ENCODE measurements around the gene OR5K4.

OR5K4 gene

DNA sequence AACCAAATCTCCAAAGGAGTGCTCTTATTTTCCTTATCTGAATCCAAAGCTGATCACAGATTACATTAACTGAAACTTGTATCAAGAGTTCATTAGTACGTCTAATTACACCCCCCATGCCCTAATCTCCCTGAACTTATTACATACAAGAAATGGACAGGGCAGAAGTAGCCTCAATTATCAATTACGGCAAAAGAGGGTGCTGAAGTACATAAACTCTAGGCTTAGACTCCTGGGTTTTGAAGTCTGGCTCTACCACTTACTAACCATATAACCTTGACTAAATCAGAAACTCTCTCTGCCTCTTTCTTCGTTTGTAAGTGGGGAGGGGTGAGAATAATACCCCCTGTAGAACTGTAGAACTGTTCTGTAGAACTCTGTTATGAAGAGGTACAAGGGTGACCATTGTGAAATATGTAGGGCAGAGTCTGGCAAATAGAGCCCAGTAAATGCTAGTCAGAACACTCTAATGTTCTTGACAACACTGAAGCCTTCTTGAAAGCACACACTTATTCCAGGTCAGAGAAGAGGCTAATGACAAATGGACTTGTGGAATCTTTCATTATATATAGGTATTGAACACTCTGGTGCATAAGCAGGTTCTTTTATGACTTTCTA is 19.6 kb upstream of the OR5K4 start:
- H3K27ac ChIP-seq (ENCODE audit: low read depth, low read length), result no peak overlapping the region
- H3K9ac ChIP-seq (ENCODE audit: low read length), result no peak overlapping the region
- no peak overlapping the region for H3K4me3 ChIP-seq (ENCODE audit: low read depth, low read length)
- H3K4me1 ChIP-seq (ENCODE audit: control insufficient read depth, insufficient read depth, low read length), result peaks cover 4% of the 10 kb centered on the region
- no peaks in the 10 kb centered on the region for H3K36me3 ChIP-seq (ENCODE audit: control insufficient read depth, insufficient read depth, low read length)
- H3K27me3 ChIP-seq (ENCODE audit: control insufficient read depth, insufficient read depth, low read length), result no peaks in the 10 kb centered on the region
- H3K9me3 ChIP-seq (ENCODE audit: control insufficient read depth, insufficient read depth, low read depth, low read length), result no peaks in the 10 kb centered on the region

DNA sequence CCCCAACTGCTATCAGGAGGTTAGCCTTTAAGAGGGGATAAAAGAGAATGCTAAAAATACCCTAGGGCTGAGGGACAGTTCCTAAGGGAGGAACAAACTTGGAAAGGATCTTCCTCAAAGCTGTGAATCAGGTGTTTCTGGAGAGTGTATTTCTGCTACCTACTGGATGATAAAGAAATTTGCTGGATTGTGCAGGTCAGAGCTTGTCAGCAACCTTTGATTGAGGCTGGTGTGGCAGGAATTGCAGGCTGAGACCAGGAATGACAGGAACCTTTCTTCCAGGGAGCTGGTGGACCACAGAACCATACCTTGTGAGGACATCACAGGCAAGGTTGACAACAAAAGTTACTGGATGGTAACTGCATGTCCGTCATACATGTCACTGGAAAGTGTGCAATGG is 14.6 kb upstream of the OR5K4 start:
- no peak overlapping the region for H3K9ac ChIP-seq (ENCODE audit: low read length)
- no peaks in the 10 kb centered on the region for H3K36me3 ChIP-seq (ENCODE audit: control insufficient read depth, insufficient read depth, low read length)
- H3K27ac ChIP-seq (ENCODE audit: low read depth, low read length), result no peak overlapping the region
- H3K4me1 ChIP-seq (ENCODE audit: control insufficient read depth, insufficient read depth, low read length), result no peaks in the 10 kb centered on the region; the same call in 1 of the 2 replicates
- no peaks in the 10 kb centered on the region; the same call in 1 of the 2 replicates for H3K9me3 ChIP-seq (ENCODE audit: control insufficient read depth, insufficient read depth, low read depth, low read length)
- H3K4me3 ChIP-seq (ENCODE audit: low read depth, low read length), result no peak overlapping the region
- no peaks in the 10 kb centered on the region for H3K27me3 ChIP-seq (ENCODE audit: control insufficient read depth, insufficient read depth, low read length)

DNA sequence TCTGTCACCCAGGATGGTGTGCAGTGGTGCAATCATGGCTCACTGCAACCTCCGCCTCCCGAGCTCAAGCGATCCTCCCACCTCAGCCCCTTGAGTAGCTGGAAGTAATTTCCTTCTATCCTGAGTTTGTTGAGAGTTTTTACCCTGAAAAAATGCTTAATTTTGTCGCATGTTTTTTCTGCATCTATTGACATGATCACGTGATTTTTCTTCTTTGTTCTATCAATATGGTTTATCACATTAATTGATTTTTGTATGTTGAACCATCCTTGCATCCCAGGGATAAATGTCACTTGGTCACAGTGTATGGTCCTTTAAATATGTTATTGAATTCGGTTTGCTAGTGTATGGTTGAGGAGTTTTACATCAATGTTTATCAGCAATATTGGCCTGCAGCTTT is 11.9 kb upstream of the OR5K4 start:
- no peaks in the 10 kb centered on the region; the same call in 1 of the 2 replicates for H3K9me3 ChIP-seq (ENCODE audit: control insufficient read depth, insufficient read depth, low read depth, low read length)

DNA sequence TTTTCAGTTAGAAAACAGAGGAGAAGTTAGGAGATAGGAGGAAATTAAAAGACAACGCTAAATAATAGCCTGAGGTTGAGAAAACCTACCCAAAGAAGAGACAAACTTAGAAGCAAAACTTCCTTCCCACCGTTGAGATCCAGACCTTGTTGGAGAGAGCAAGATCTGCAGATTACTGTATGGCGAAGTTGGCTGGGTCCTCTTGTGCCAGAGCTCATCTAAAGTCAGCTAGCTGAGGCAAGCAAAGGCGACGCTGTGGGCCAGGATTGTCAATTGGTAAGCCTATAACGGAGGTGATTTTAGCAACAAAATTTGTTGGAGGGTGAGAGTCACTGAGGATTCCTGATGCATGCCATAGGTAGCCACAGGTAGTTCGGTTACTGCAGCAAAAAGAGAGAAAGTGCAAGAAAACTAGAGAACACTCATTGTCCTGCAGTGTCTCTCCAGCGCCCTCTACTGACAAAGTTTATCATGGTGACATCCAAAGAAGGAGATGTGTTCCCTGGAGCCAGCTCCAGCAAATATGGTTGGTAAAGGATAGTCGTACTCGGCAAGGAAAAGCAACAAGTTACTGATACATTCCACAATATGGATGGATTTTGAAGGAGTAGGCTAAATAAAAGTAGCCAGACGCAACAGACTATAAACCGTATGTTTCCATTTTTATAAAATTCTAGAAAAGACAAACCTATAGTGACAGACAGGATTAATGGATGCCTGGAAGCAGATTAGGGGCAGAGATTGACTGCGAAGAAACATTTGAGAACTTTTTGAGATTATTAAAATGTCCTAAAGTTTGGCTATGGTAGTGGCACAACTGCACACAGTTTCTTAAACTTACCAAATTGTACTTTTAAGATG is 9.8 kb upstream of the OR5K4 start:
- no peak overlapping the region for H3K27ac ChIP-seq (ENCODE audit: low read depth, low read length)
- no peaks in the 10 kb centered on the region; the same call in 1 of the 2 replicates for H3K9me3 ChIP-seq (ENCODE audit: control insufficient read depth, insufficient read depth, low read depth, low read length)
- no peaks in the 10 kb centered on the region; the same call in 1 of the 2 replicates for H3K4me1 ChIP-seq (ENCODE audit: control insufficient read depth, insufficient read depth, low read length)
- H3K27me3 ChIP-seq (ENCODE audit: control insufficient read depth, insufficient read depth, low read length), result no peaks in the 10 kb centered on the region
- no peaks in the 10 kb centered on the region for H3K36me3 ChIP-seq (ENCODE audit: control insufficient read depth, insufficient read depth, low read length)
- H3K9ac ChIP-seq (ENCODE audit: low read length), result no peak overlapping the region
- H3K4me3 ChIP-seq (ENCODE audit: low read depth, low read length), result no peak overlapping the region

More for the DNA sequence above, 11.9 kb upstream of the OR5K4 start:
- H3K27ac ChIP-seq (ENCODE audit: low read depth, low read length), result no peak overlapping the region
- no peaks in the 10 kb centered on the region for H3K36me3 ChIP-seq (ENCODE audit: control insufficient read depth, insufficient read depth, low read length)
- H3K9ac ChIP-seq (ENCODE audit: low read length), result no peak overlapping the region
- no peaks in the 10 kb centered on the region; the same call in 1 of the 2 replicates for H3K4me1 ChIP-seq (ENCODE audit: control insufficient read depth, insufficient read depth, low read length)
- H3K27me3 ChIP-seq (ENCODE audit: control insufficient read depth, insufficient read depth, low read length), result no peaks in the 10 kb centered on the region
- H3K4me3 ChIP-seq (ENCODE audit: low read depth, low read length), result no peak overlapping the region

- H3K9ac ChIP-seq (ENCODE audit: low read length), result no peak overlapping the region
- H3K4me3 ChIP-seq (ENCODE audit: low read depth, low read length), result no peak overlapping the region
- no peaks in the 10 kb centered on the region for H3K36me3 ChIP-seq (ENCODE audit: control insufficient read depth, insufficient read depth, low read length)
- H3K9me3 ChIP-seq (ENCODE audit: control insufficient read depth, insufficient read depth, low read depth, low read length), result no peaks in the 10 kb centered on the region
- H3K27me3 ChIP-seq (ENCODE audit: control insufficient read depth, insufficient read depth, low read length), result no peaks in the 10 kb centered on the region
- H3K4me1 ChIP-seq (ENCODE audit: control insufficient read depth, insufficient read depth, low read length), result no peaks in the 10 kb centered on the region
- H3K27ac ChIP-seq (ENCODE audit: low read depth, low read length), result no peak overlapping the region
Observed at GRCh38 chr3:98350082-98350481, 3.6 kb upstream of the OR5K4 start.

DNA sequence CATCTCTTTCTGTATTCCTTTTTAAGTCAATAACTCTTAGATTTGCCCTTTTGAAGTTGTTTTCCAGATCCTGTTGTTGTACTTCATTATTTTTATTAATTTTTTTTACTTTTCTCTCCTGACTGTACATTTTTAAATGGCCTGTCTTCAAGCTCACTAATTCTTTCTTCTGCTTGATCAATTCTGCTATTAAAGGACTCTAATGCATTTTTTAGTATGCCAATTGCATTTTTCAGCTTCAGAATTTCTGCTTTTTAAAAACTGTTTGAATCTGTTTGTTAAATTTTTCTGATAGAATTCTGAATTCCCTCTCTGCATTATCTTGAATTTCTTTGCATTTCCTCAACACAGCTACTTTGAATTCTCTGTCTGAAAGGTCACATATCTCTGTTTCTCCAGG is 5.6 kb downstream of the OR5K4 start:
- Histone ChIP-seq H3K9ac (ENCODE audit: low read length) (no peak overlapping the region), H3K27me3 (ENCODE audit: control insufficient read depth, insufficient read depth, low read length) (no peaks in the 10 kb centered on the region), H3K27ac (ENCODE audit: low read depth, low read length) (no peak overlapping the region)

GRCh38 chr3:98359993-98360675 is 6.5 kb downstream of the OR5K4 start:
- no peaks in the 10 kb centered on the region for H3K9me3 ChIP-seq (ENCODE audit: control insufficient read depth, insufficient read depth, low read depth, low read length)
- no peak overlapping the region for H3K27ac ChIP-seq (ENCODE audit: low read depth, low read length)
- H3K36me3 ChIP-seq (ENCODE audit: control insufficient read depth, insufficient read depth, low read length), result no peaks in the 10 kb centered on the region
- H3K9ac ChIP-seq (ENCODE audit: low read length), result no peak overlapping the region
- H3K27me3 ChIP-seq (ENCODE audit: control insufficient read depth, insufficient read depth, low read length), result no peaks in the 10 kb centered on the region
- H3K4me3 ChIP-seq (ENCODE audit: low read depth, low read length), result no peak overlapping the region
- no peaks in the 10 kb centered on the region for H3K4me1 ChIP-seq (ENCODE audit: control insufficient read depth, insufficient read depth, low read length)

More for the DNA sequence above, 5.6 kb downstream of the OR5K4 start:
- H3K36me3 ChIP-seq (ENCODE audit: control insufficient read depth, insufficient read depth, low read length), result no peaks in the 10 kb centered on the region
- no peaks in the 10 kb centered on the region for H3K4me1 ChIP-seq (ENCODE audit: control insufficient read depth, insufficient read depth, low read length)
- no peaks in the 10 kb centered on the region for H3K9me3 ChIP-seq (ENCODE audit: control insufficient read depth, insufficient read depth, low read depth, low read length)
- no peak overlapping the region for H3K4me3 ChIP-seq (ENCODE audit: low read depth, low read length)

GRCh38 chr3:98360681-98361080 is 7.0 kb downstream of the OR5K4 start:
- H3K4me3 ChIP-seq (ENCODE audit: low read depth, low read length), result no peak overlapping the region
- no peaks in the 10 kb centered on the region for H3K9me3 ChIP-seq (ENCODE audit: control insufficient read depth, insufficient read depth, low read depth, low read length)
- H3K27me3 ChIP-seq (ENCODE audit: control insufficient read depth, insufficient read depth, low read length), result no peaks in the 10 kb centered on the region
- H3K27ac ChIP-seq (ENCODE audit: low read depth, low read length), result no peak overlapping the region
- no peaks in the 10 kb centered on the region for H3K4me1 ChIP-seq (ENCODE audit: control insufficient read depth, insufficient read depth, low read length)
- H3K9ac ChIP-seq (ENCODE audit: low read length), result no peak overlapping the region
- no peaks in the 10 kb centered on the region for H3K36me3 ChIP-seq (ENCODE audit: control insufficient read depth, insufficient read depth, low read length)

DNA sequence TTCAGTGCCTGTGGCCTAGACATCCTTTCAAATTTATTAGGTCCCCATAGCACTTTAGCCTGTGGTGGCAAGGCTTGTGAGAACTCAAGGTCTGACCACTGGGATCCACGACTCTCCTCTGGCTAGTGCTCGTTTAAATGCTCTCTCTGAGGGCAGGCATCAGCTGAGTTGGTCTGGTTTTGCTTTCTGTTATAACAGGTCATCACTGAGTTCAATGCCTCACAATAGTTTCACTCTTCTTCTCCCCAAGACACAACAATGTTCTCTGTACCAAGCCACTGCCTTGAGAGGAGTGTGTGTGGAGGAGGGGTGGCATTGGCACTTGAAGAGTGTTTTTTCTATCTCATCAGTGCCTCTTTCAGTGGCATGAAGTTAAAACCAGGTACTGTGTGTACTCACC is 7.6 kb downstream of the OR5K4 start:
- H3K27ac ChIP-seq (ENCODE audit: low read depth, low read length), result no peak overlapping the region

GRCh38 chr3:98367464-98368246 is 14.0 kb downstream of the OR5K4 start:
- H3K27me3 ChIP-seq (ENCODE audit: control insufficient read depth, insufficient read depth, low read length), result no peaks in the 10 kb centered on the region
- H3K9me3 ChIP-seq (ENCODE audit: control insufficient read depth, insufficient read depth, low read depth, low read length), result no peaks in the 10 kb centered on the region
- no peak overlapping the region for H3K27ac ChIP-seq (ENCODE audit: low read depth, low read length)
- no peaks in the 10 kb centered on the region for H3K36me3 ChIP-seq (ENCODE audit: control insufficient read depth, insufficient read depth, low read length)
- H3K9ac ChIP-seq (ENCODE audit: low read length), result no peak overlapping the region
- no peak overlapping the region for H3K4me3 ChIP-seq (ENCODE audit: low read depth, low read length)
- no peaks in the 10 kb centered on the region for H3K4me1 ChIP-seq (ENCODE audit: control insufficient read depth, insufficient read depth, low read length)

More for the DNA sequence above, 7.6 kb downstream of the OR5K4 start:
- Histone ChIP-seq H3K9ac (ENCODE audit: low read length) (no peak overlapping the region), H3K4me1 (ENCODE audit: control insufficient read depth, insufficient read depth, low read length) (no peaks in the 10 kb centered on the region), H3K27me3 (ENCODE audit: control insufficient read depth, insufficient read depth, low read length) (no peaks in the 10 kb centered on the region), H3K4me3 (ENCODE audit: low read depth, low read length) (no peak overlapping the region), H3K9me3 (ENCODE audit: control insufficient read depth, insufficient read depth, low read depth, low read length) (no peaks in the 10 kb centered on the region), H3K36me3 (ENCODE audit: control insufficient read depth, insufficient read depth, low read length) (no peaks in the 10 kb centered on the region)
